ENCODE measurements around the gene RAP1GAP. TPM values are rescaled to one million over a fixed set of nuclear protein-coding genes. Genes with fewer than 3 reads are reported as not detected.

Gene RAP1GAP
- total and polyA plus RNA-seq, 3 donors from 2014 or later: 7.4 to 8.4 (median 8.0) TPM

DNA sequence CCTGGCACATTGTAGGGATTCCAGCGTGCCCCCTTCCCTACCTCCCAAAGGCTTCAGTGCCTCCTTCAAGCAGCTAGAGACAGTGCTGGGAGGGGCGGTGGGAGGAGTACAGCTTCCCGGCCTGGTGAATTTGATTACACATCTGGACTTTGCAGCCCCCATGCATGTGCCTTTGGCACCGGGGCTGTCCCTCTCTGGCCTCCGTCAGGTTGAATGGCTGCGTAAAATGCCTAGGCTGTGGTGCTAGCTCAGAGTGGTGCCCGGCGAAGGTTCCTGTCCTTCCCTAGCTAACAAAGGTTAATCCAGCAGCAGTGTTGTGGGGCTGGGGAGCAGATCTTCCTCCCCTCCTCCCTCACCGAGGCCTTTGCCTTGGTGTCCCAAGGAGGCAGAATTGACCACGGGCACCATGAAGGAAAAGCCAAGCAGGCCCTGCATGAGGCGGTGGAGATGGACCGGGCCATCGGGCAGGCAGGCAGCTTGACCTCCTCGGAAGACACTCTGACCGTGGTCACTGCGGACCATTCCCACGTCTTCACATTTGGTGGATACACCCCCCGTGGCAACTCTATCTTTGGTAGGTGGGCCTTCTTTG is 93.7 kb downstream of the RAP1GAP start:
- intact Hi-C loops (cut with DNase I; ENCODE audit: low total_unique reads): no loop called here
- H3K36me3 ChIP-seq (ENCODE audit: low read depth, missing control alignments): no peaks in the 10 kb centered on the region
- no peaks in the 10 kb centered on the region for H3K9me3 ChIP-seq
- no peak for TF ChIP-seq POLR2A (IDR thresholded peaks at IDR 0.05)
- TF ChIP-seq, protein P1, sequence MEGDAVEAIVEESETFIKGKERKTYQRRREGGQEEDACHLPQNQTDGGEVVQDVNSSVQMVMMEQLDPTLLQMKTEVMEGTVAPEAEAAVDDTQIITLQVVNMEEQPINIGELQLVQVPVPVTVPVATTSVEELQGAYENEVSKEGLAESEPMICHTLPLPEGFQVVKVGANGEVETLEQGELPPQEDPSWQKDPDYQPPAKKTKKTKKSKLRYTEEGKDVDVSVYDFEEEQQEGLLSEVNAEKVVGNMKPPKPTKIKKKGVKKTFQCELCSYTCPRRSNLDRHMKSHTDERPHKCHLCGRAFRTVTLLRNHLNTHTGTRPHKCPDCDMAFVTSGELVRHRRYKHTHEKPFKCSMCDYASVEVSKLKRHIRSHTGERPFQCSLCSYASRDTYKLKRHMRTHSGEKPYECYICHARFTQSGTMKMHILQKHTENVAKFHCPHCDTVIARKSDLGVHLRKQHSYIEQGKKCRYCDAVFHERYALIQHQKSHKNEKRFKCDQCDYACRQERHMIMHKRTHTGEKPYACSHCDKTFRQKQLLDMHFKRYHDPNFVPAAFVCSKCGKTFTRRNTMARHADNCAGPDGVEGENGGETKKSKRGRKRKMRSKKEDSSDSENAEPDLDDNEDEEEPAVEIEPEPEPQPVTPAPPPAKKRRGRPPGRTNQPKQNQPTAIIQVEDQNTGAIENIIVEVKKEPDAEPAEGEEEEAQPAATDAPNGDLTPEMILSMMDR (IDR thresholded peaks at IDR 0.05): no peak
- no peak overlapping the region for H3K4me3 ChIP-seq
- H3K4me1 ChIP-seq: peaks cover 9% of the 10 kb centered on the region
- no peak for DNase-seq
- no peaks in the 10 kb centered on the region for H3K27me3 ChIP-seq
- no peak overlapping the region for H3K27ac ChIP-seq
- WGBS, 2 donors: 86 to 94% methylated on average over 10 to 18 of the region's 18 CpGs

DNA sequence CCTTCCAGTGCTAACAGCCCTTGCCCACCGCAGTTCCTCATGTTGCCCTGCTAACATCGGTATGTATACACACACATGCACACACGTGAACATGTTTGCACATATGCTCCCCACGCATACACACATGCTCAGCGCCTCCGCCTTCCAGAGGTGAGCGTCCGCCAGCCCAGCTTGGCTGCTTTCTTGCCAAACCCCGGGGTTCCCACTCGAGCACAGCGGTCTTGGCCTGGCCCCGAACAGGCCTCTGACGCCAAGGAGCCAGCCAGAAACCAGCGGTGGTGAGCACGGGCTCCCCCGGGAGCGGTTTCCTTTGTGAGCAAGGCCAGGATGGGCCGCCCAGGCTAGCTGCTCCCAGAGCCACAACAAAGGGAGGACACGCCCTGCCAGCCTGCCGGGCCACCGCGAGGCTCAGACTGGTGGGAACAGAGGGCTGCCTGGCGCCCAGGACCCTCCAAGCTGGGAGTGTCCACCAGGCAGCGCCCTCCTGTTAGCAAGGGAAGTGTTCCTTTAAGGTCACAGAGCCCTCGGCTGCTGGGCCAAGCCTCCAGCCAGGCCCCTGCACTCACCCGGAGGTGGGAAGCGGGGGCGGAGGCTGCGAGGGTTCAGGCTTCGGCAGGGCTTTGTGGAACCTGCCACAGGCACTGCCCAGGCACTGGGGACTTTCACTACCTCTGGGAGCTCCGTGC is 94.5 kb downstream of the RAP1GAP start:
- H3K4me1 ChIP-seq: peaks cover 9% of the 10 kb centered on the region
- no peak overlapping the region for H3K4me3 ChIP-seq
- TF ChIP-seq, protein P1 (IDR thresholded peaks at IDR 0.05): no peak
- TF ChIP-seq POLR2A (IDR thresholded peaks at IDR 0.05): no peak
- WGBS, 2 donors: 42 to 48% methylated on average over 12 to 27 of the region's 31 CpGs
- intact Hi-C loops (cut with DNase I; ENCODE audit: low total_unique reads): no loop called here
- H3K9me3 ChIP-seq: no peaks in the 10 kb centered on the region
- peak; percentile 20 for DNase-seq
- no peaks in the 10 kb centered on the region for H3K36me3 ChIP-seq (ENCODE audit: low read depth, missing control alignments)
- peak overlapping the region; percentile 34 to 59 for H3K27ac ChIP-seq
- H3K27me3 ChIP-seq: no peaks in the 10 kb centered on the region

GRCh38 chr1:21573971-21574465 is 95.1 kb downstream of the RAP1GAP start:
- Histone ChIP-seq H3K27me3 (no peaks in the 10 kb centered on the region), H3K27ac (no peak overlapping the region), H3K4me3 (no peak overlapping the region), H3K36me3 (ENCODE audit: low read depth, missing control alignments) (no peaks in the 10 kb centered on the region), H3K9me3 (no peaks in the 10 kb centered on the region), H3K4me1 (peaks cover 9% of the 10 kb centered on the region)
- intact Hi-C loops (cut with DNase I; ENCODE audit: low total_unique reads): no loop called here
- whole genome bisulfite sequencing, 2 donors: 13 to 24% methylated on average over 5 to 11 of the region's 11 CpGs
- peak; percentile 85 for DNase-seq
- no peak for TF ChIP-seq POLR2A (IDR thresholded peaks at IDR 0.05)
- TF ChIP-seq, protein P1 (IDR thresholded peaks at IDR 0.05): peak; percentile 24 to 42 (median 31)

GRCh38 chr1:21573475-21573874 is 95.7 kb downstream of the RAP1GAP start:
- Histone ChIP-seq H3K36me3 (ENCODE audit: low read depth, missing control alignments) (no peaks in the 10 kb centered on the region), H3K4me1 (peaks cover 9% of the 10 kb centered on the region), H3K9me3 (no peaks in the 10 kb centered on the region), H3K27ac (no peak overlapping the region), H3K4me3 (no peak overlapping the region), H3K27me3 (no peaks in the 10 kb centered on the region)
- 71 to 77% methylated on average over 11 of the region's 11 CpGs for WGBS, 2 donors
- no peak for TF ChIP-seq POLR2A (IDR thresholded peaks at IDR 0.05)
- TF ChIP-seq, protein P1 (IDR thresholded peaks at IDR 0.05): no peak
- no peak for DNase-seq
- intact Hi-C loops (cut with DNase I; ENCODE audit: low total_unique reads): no loop called here
